GM19351 (cell line): ENCODE data around the gene EIPR1.
"Not testable (repeated sequence)": the region's sequence is repeated elsewhere in the genome, so short reads cannot be mapped to it uniquely, and the experiment has no call there.

ENCODE experiments used
- ATAC-seq: cut with Tn5 transposase; IDR thresholded peaks from one replicate; pipeline ENCODE4 v1.9.1; 2021; ENCODE audit warnings: mild to moderate bottlenecking, moderate library complexity; ENCODE audit not compliant: unreplicated experiment

EIPR1 gene

DNA sequence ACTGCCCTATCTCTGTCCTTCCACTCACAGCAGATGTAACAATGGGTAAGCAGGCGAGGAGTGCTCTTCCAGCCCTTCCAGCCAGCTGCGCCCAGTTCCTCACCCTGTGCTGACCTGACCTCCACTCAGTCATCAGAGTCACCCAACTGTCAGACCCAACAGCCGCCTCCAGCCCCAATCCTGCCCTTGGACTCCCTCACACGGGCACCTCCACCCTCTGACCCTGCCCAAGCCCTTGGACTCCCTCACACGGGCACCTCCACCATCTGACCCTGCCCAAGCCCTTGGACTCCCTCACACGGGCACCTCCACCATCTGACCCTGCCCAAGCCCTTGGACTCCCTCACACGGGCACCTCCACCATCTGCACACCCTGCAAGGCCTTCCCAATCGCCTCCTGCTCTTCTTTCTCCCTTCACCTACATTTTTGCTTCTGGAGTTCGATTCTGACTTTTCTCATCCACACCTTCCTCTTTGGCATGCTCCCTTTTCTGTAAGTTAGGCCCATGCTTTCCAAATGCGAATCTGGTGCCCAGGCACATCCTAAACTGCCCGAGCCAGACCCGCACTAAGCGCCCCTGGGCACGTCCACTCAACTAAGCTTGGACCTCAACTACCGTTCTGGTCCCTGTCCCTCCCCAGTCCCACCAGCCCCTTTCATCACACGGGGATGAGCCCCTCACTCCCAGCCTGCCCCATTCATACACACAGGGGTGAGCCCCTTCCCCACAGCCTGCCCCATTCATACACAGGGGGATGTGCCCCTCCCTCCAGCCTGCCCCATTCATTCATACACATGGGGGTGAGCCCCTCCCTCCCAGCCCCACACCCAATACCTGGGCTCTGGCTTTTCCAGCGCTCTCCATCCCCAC lies 15.9 kb downstream of the EIPR1 start:
- no peak for ATAC-seq

DNA sequence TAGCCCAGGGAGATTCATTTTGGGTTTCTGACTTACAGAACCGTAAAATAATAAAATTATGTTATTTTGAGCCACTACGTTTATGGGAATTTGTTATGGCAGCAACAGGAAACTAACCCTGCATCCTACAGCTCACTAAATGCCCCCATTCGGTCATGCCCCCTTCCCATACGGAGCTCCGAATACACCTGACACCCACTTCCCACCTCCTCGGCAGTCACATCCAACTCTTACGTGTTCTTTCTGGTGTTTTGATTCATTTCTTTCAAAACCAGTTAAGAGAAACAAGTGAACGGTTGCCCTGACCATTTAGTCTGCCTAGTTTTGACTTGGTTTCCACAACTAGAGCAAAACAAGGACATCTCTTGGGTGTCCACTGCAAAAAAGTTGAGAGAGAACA lies 19.7 kb downstream of the EIPR1 start:
- ATAC-seq: no peak

DNA sequence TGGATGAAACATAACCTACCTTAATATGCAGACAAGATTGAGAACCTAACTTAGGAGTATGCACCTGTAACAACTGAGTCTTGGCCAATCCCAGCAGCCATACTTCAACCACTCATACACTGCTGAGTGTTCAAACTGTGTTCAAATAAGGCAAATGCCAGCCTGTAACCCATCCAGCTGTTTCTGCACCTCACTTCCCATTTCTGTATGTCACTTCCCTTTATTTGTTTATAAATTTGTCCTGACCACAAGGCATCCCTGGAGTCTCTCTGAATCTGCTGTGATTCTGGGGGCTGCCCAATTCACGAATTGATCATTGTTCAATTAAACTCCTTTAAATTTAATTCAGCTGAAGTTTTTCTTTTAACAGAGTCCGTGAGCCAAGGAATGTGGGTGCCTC lies 20.2 kb downstream of the EIPR1 start:
- ATAC-seq: not testable (repeated sequence)

DNA sequence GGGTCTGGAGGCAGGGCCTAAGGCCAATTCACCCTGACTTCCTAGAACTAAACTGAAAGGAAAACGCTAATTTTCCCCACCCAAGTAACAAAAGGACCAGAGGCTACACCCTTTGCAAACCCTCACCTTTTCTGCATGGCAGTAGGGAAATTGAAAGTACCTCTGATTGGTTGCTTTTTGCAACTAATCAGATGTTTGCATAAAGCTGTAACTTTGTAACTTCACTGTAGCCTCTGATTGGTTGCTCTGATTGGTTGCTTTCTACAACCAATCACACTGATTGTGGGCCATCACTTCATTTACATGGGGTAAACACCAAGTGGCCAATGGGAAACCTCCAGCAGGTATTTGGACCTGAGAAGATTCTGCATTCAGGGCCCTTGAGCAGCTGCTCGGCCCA lies 20.8 kb downstream of the EIPR1 start:
- ATAC-seq: no peak

GRCh38 chr2:3355951-3356569 lies 21.6 kb downstream of the EIPR1 start:
- ATAC-seq: no peak

GRCh38 chr2:3354986-3355385 lies 22.6 kb downstream of the EIPR1 start:
- no peak for ATAC-seq

DNA sequence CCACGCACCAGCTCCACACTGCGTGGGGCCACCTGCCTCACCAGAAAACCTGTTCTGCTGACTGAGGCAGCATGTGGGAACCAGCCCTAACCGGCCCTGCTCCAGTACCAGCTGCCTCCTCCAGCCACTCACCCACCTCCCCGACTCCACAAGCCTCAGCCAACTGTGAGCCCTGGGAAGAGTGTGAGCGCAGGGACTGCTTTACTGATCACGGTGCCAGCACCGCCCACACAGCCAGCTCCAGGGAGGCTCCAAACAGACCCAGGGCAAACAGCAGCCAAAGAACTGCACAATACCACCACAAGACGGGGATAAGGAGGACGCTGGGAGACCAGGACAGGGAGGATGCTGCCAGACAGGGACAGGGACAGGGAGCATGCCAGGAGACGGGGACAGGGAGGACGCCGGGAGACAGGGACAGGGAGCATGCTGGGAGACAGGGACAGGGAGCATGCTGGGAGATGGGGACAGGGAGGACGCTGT lies 28.4 kb downstream of the EIPR1 start:
- ATAC-seq: no peak

GRCh38 chr2:3348767-3349166 lies 28.9 kb downstream of the EIPR1 start:
- ATAC-seq: no peak

DNA sequence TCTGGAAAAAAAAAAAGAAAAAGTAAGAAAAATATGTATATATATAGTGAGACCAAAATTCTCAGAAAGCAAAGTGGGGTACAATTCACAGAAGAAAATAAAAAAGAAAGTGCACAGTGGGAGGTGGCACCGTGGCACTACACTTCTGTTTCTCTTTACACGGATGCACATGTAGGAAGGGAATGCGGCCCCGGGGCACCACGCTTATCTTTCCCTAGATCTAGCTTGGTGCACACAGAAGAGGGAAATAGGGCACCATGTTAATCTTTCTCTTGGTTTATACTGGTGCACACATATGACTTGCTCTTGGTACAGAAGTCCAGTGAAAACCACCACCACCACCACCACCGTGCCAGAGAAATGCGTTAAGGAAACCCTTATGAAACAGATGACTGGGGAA lies 32.0 kb downstream of the EIPR1 start:
- ATAC-seq: no peak

DNA sequence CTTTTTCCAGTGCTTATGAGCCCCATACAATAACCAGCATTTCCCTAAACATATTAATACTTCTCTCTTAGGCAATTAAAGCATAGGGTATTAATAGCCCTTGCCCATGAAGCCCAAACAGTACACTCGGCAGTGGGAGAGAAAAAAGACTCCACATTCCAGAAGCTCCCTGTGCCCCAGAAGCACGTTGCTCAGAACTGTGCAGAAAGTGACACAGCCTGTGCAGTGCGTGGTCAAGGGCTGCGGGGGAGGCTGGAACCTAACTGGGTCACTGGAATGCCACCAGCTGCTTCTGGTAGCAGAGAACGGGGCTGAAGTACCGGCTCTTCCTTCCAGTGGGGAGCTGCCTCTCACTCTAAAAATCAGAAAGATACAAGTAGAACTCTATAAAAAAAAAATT lies 32.7 kb downstream of the EIPR1 start:
- no peak for ATAC-seq

GRCh38 chr2:3343012-3343411 lies 34.6 kb downstream of the EIPR1 start:
- ATAC-seq: no peak

DNA sequence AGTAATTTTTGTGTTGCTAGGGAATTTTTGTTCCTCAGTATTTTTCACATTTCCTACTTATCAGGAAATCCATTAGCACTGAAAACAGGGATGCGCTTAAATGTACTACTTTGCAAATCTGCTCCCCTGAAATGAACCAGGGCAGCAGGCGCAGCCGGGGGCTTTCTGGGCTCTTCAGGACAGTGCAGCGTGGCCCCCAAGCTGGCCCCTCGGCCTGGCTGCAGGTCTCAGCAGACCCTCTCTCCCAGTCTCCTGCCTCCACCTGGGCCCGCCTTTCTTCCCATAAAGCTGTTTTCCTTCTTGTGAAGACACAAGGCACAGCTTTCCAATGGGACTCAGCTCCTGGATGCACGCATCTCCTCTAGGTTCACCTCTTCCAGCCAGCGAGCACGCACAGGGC lies 35.3 kb downstream of the EIPR1 start:
- ATAC-seq: no peak

DNA sequence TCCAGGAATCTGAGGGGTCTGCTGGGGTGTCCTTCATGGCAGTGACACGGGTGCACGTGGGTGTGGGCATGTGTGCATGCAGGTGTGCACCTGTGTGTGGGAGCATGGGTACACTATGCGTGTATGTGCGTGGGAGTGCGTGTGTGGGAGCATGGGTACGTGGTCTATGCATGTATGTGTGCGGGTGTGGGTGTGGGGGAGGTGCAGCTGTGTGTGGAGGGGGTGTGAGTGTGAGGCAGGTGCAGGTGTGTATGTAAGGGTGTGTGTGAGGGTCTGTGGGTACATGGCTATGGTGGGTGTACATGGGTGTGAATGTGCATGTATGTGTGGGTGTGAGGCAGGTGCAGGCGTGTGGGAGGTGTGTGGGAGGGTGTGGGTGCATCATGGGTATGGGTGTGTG lies 36.3 kb downstream of the EIPR1 start:
- no peak for ATAC-seq

DNA sequence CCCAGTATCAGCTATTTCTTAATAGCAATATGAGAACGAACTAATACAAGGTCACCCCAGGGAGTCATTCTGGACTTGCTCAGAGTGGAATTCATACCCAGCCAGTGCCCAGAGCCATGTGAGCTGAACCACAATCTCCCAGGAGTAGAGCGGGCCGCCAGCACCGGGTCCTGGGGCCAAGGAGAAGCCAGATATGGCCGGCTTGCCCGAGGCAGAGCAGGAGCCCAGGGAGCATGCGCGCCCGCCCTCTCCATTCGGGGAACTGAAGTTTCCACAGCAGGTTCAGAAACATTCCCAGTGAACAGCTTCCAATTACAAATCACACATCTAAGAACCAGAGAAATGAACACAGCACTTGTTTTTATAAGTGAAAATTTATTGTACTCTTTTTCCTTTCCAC lies 37.5 kb downstream of the EIPR1 start:
- ATAC-seq: no peak

DNA sequence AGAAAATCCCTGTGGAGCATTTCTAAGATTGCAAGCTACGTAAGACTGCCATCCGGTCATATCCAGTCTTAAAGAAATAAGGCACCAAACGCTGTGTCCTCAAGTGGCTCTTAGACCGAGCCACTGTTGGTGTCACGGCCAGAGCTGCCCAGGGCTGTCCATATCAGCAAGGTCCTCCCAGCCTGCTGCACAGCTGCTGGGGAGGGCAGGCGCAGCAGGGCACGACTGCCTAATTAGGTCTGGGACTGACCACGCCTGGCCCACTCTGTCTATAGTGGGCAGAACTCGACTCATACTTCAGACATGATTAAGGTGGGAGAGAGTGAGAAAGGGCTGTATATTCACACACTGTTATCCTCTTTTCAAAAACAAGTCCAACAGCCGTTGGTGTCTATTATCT lies 39.3 kb downstream of the EIPR1 start:
- ATAC-seq: no peak

DNA sequence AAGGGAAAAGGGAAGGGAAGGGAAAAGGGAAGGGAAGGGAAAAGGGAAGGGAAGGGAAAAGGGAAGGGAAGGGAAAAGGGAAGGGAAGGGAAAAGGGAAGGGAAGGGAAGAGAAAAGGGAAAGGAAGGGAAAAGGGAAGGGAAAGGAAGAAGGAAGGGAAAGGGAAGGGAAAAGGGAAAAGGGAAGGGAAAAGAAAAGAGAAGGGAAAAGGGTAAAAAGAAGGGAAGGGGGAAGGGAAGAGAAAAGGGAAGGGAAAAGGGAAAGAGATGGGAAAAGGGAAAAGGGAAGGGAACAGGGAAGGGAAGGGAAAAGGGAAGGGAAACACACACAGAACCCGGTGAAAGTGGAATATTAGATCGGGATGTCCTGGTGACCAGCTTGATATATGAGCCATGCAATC lies 40.8 kb downstream of the EIPR1 start:
- ATAC-seq: no peak

GRCh38 chr2:3334392-3335345 lies 42.9 kb downstream of the EIPR1 start:
- ATAC-seq: no peak

- no peak for ATAC-seq
Measured at GRCh38 chr2:3332133-3332532, 45.5 kb downstream of the EIPR1 start.

- no peak for ATAC-seq
Measured at GRCh38 chr2:3329491-3329890, 48.1 kb downstream of the EIPR1 start.

- no peak for ATAC-seq
Measured at GRCh38 chr2:3326871-3327270, 50.7 kb downstream of the EIPR1 start.

DNA sequence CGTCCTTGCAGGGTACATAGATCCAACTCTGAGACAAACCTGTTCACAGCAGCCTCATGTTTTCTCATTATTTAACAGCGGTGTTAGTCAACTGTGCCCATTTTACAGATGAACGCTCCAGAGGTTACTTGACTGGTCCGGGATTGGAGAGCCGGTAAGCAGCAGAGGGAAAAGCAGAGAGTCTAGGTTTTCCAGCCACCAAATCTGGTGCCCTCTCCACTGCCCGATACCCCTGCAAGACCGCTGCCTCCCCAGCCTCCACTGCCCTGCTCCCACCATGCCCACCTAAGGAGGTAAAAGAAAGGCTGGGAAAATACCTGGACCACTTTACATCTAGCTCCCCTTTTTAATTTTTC lies 51.5 kb downstream of the EIPR1 start:
- no peak for ATAC-seq
